Measurements from ENCODE around the gene PLXNA1. TPM values are rescaled to one million over a fixed set of nuclear protein-coding genes. Genes with fewer than 3 reads are reported as not detected.

PLXNA1 gene
- total RNA-seq, 1 experiment from 2014 or later: 30.3 TPM

GRCh38 chr3:126960604-126960995 lies 22.3 kb upstream of the PLXNA1 start:
- Histone ChIP-seq H3K9me3 (ENCODE audit: control insufficient read depth in 1 of 2, insufficient read depth in 1 of 2, low read depth in 1 of 2, low read length in 2 of 2) (no peaks in the 10 kb centered on the region), H3K9ac (ENCODE audit: low read length) (no peak overlapping the region), H3K27me3 (ENCODE audit: insufficient read depth, low read length) (no peaks in the 10 kb centered on the region), H3K79me2 (ENCODE audit: insufficient read depth, low read length) (no peaks in the 10 kb centered on the region), H3K4me3 (replicated peaks in 1 of 2; ENCODE audit: low read depth in 1 of 2, low read length in 2 of 2) (no peak overlapping the region), H3K36me3 (ENCODE audit: control insufficient read depth in 1 of 2, insufficient read depth in 2 of 2, low read length in 2 of 2) (no peaks in the 10 kb centered on the region), H3K4me1 (ENCODE audit: control insufficient read depth in 1 of 2, insufficient read depth in 2 of 2, low read length in 2 of 2) (no peaks in the 10 kb centered on the region), H3K4me2 (ENCODE audit: low read length) (no peak overlapping the region), H3K9me2 (ENCODE audit: insufficient read depth) (no peaks in the 10 kb centered on the region), H4K20me1 (ENCODE audit: insufficient read depth) (no peaks in the 10 kb centered on the region), H3K27ac (ENCODE audit: low read depth, low read length) (no peak overlapping the region), H2AFZ (ENCODE audit: low read depth, low read length, poor library complexity, severe bottlenecking) (no peak overlapping the region)
- intact Hi-C loops (cut with micrococcal nuclease): no loop called here
- BruUV-seq (replicated peaks): no TSS peak
- DNase-seq (ENCODE audit: low read depth, low spot score): no peak
- no peak for ATAC-seq
- TF ChIP-seq FOSL1 (IDR thresholded peaks at IDR 0.05; ENCODE audit: low read depth): no peak
- no peak for TF ChIP-seq POLR2A (IDR thresholded peaks at IDR 0.05; ENCODE audit: borderline replicate concordance, extremely low read depth, insufficient read depth, insufficient read length)
- TF ChIP-seq RAD21 (IDR thresholded peaks at IDR 0.05; ENCODE audit: low read depth): no peak
- TF ChIP-seq POLR2AphosphoS5 (IDR thresholded peaks at IDR 0.05; ENCODE audit: low read depth, low read length): no peak
- no peak for TF ChIP-seq REST (IDR thresholded peaks at IDR 0.05; ENCODE audit: low read depth)
- TF ChIP-seq ZBTB33 (IDR thresholded peaks at IDR 0.05; ENCODE audit: extremely low read depth, insufficient replicate concordance, low read length): no peak
- TF ChIP-seq SP1 (IDR thresholded peaks at IDR 0.05; ENCODE audit: low read depth): no peak
- TF ChIP-seq CBX3 (IDR thresholded peaks at IDR 0.05; ENCODE audit: low read depth): no peak
- no peak for TF ChIP-seq SRF (IDR thresholded peaks at IDR 0.05; ENCODE audit: low read depth)
- no peak for TF ChIP-seq YY1 (IDR thresholded peaks at IDR 0.05; ENCODE audit: extremely low read depth, insufficient replicate concordance, low read depth, low read length)
- no peak for TF ChIP-seq CEBPB (IDR thresholded peaks at IDR 0.05; ENCODE audit: low read depth)
- no peak for TF ChIP-seq JUND (IDR thresholded peaks at IDR 0.05)
- no peak for TF ChIP-seq EZH2phosphoT487 (IDR thresholded peaks at IDR 0.05; ENCODE audit: borderline replicate concordance)
- no peak for TF ChIP-seq EZH2 (IDR thresholded peaks at IDR 0.05)
- no peak for TF ChIP-seq MAX (IDR thresholded peaks at IDR 0.05)
- TF ChIP-seq EGR1 (IDR thresholded peaks at IDR 0.05; ENCODE audit: low read depth): no peak
- TF ChIP-seq ELF1 (IDR thresholded peaks at IDR 0.05; ENCODE audit: borderline replicate concordance, low read depth): no peak
- no peak for TF ChIP-seq SIN3A (IDR thresholded peaks at IDR 0.05; ENCODE audit: low read depth)
- TF ChIP-seq ZNF274 (IDR thresholded peaks at IDR 0.05; ENCODE audit: low read depth, low read length): no peak
- POLR2A ChIA-PET: no interaction called here
- RAD21 ChIA-PET (ENCODE audit: low non-redundant PET in 1 of 2, low total read pairs in 2 of 2, uncharacterized antibody in 2 of 2, unreplicated experiment in 2 of 2): no interaction called here
- CTCF ChIA-PET: no interaction called here
